COR-L47 (cell line): Measurements from ENCODE around the gene CXADR.
A peak's percentile ranks its signal among the peaks of the same experiment; 100 is the strongest.

ENCODE experiments used
- DNase-seq: peaks from one replicate; lab custom pipeline; 2025; lab: John Stamatoyannopoulos, UW

The CXADR gene

DNA sequence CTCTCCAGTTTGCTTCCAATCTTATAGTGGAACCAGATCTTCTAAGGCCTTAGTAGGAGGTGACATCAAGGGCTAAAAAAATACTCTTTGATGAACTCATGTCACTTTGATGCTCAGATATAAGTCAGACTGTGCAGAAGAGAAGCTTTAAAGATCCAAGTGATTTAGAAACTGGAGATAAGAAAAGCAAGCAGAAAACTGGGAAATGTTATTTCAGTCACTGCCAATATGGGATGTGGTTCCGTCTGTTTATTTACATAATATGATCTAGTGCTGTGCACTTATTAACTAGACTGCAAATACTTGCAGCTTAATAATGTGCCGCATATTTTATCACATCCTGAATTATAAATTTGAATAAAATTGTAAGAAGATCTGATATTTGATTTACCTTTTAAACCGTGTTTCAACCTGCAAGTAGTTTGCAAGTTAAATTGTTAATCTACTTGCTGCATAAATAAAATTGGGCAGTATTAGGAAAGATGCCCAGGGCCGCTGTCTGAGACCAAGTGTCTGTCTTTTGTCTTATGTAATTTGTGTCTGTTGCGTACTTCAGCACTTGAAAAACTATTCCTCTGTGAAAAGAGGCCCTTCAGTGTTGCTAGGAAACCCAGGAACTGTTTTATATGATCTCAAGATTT lies 29.6 kb downstream of the CXADR start:
- DNase-seq, result no peak

DNA sequence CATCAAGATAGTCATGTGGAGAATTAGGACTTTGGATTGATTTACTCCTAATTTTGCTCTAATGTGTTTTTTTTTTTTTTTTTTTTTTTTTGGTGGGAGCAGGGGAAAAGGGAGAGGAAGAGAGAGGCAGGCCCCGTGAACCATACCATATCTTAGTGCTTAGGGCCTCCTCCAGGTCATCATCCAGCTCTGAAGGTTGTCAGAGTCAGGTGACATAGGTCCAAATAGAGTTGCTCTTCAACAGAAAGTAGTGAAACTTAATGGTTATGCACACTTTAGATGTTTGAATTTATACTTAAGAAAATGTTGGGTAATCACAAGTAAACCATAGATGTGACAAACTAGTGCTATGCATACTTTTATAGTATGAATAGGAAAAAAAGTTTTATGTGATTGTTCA lies 32.2 kb downstream of the CXADR start:
- DNase-seq, result no peak

DNA sequence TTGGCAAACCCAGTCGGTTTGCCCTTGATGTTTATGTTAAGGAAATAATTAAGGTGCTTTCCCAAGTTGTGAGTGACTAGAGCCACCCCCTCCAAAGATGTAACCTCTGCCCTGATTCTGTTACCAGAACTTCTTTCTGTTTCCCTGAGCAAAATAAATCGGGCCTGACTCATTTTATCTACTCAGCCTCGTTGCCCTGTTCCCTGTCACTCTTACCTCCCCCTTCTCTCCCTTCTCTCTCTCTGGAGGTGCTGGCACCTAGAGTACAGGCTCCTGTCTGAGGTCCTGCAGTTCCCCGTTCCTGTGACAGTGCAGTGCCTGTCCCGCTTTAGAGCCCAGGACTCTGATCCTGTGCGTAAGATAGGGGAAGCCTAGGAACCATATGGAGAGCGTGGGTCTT lies 35.4 kb downstream of the CXADR start:
- no peak for DNase-seq

GRCh38 chr21:17550671-17551308 lies 37.9 kb downstream of the CXADR start:
- no peak for DNase-seq

- no peak for DNase-seq
Observed at GRCh38 chr21:17552410-17552809, 39.6 kb downstream of the CXADR start.

DNA sequence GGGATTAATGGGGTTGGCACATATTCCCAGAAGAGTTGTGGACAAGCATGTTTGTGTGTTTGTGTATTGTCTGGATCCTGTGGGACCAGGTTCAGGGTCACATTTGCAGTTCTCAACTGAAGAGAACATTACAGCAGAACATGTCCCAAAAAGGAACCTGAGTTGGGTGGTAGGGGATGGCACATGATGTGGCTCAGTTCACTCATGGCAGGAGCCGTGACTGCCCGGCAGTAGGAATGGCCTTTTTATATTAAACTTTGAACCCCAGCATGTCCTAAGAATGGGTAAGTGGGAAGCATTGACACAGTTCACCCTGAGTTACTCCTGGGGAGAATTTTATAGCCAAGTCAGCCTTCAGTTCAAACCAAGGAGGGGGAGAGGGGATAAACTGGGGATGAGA lies 41.3 kb downstream of the CXADR start:
- DNase-seq, result no peak

- no peak for DNase-seq
Observed at GRCh38 chr21:17554679-17555465, 42.0 kb downstream of the CXADR start.

GRCh38 chr21:17560377-17561025 lies 47.7 kb downstream of the CXADR start:
- DNase-seq, result no peak

DNA sequence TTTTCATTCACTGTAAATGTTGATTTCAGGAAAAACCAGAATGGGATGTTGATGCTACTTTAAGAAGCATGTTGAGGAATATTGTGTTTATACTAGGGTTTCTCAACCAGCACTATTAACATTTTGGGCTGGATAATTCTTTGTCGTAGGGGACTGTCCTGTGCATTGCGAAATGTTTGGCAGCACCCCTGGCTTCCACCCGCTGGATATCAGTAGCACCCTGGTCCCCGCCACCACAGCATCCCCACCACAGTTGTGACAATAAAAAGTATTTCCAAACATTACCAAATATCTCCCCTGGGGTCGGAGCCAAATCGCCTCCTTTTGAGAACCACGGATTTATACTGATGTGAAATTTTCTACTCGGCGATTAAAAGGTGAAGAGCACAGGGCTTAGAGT lies 57.9 kb downstream of the CXADR start:
- DNase-seq, result no peak

DNA sequence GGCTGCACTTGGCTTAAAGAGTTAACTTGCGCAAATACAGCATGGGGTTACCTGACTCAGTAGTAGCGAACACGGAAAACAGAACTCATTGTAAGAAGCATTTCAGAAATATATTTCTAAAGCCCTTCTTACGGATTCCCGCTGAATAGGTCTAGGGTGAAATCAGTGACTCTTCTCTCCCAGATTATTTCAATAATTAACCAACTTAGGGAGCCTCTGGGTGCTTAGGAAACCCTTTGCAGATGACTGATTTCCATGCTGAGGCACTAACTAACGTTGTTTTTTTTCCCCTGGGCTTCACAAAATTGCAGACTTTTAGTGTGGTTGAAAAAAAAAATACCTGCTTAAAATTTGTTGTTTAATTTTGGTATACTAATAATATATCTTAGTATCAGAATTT lies 59.6 kb downstream of the CXADR start:
- DNase-seq, result no peak

GRCh38 chr21:17575076-17575475 lies 62.2 kb downstream of the CXADR start:
- DNase-seq, result no peak

DNA sequence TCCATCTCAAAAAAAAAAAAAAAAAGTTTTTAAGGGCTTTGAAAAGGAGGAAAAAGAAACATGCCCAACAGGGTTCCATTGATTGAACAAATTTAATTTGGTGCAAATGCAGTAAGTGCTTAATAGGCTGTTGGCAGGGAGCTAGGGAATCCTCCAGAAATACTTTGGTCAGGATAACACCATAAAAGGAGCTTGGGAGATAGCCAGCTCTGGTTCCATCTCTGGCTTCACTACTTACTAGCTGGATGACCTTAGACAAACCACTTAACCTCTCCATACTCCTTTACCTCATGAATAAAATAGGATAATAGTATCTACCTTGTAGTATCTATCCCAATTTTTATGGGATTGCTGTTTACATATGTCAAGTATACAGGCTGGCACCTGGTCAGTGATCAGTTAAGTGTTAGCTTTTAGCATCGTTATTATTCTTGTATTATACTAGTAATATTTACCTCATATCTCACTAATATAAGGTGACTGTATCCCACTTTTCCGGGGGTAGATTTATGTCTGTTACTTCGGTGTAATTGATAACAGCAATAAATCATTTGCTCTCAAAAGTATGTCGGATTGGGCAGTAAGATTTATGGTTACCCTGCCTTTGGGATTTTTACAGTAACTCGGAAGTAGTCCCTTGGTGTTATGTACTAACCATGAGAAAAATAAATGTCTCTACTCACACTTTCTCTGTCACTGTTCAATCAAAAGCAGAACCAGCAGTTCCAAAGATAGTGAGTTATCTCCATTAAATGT lies 63.4 kb downstream of the CXADR start:
- DNase-seq, result no peak

DNA sequence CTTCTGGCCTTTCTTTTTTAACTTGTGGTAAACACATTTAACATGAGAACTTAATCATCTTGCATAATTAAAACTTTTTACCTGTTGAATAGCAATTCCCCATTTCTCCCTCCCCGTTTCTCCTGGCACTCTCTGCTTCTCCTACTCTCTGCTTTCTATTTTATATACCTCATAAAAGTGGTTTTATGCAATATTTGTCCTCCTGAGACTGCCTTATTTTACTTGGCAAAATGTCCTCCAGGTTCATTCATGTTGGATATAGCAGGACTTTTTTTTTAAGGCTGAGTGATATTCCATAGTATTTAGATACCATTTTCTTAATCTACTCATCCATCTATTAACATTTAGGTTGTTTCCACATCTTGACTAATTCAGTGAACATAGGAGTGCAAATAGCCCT lies 64.9 kb downstream of the CXADR start:
- DNase-seq, result no peak

DNA sequence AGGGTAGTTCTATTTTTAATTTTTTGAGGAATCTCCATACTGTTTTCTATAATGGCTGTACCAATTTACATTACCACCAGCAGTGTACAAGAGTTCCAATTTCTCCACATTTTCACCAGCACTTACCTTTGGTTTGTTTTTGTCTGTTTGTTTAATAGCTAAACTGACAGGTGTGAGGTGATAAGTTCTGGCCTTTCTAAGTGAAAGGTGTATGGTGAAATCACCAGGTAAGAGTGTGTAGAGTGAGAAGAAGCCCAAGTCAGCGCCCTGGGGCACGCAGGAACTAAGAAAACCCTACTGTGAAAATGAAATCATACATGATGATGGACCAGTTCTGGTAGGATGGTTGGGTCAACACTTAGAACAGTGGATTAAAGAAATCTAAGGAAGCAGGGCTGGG lies 65.3 kb downstream of the CXADR start:
- DNase-seq, result no peak

DNA sequence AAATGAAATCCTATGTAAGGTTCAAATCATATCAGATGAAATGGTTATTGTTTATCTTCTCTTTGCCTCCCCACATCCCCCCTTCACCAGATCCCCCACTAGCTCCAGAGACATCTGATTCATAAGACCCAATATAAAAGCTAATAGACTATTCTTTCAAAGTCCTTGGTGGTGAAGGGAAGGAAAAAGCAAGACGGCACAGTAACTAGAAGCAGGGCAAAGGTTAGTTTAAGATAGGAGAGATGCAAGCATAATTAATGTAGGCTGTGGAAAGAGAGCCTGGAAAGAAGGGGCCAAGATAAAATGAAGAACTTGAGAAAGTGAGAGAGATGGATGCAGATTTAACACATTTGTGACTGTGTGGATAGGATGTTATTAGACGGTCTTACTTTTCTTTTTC lies 66.0 kb downstream of the CXADR start:
- no peak for DNase-seq

DNA sequence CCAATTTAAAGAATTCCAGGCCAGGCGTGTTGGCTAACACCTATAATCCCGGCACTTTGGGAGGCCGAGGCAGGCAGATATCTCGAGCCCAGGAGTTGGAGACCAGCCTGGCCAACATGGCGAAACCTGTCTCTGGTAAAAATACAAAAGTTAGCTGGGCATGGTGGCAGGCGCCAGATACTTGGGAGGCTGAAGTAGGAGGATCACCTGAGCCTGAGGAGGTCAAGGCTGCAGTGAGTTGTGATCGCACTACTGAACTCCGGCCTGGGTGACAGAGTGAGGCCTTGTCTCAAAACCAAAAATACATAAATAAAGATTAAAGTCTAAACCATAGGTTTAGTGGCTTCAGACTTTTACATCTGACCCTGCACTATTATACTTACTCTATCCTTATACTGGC lies 67.5 kb downstream of the CXADR start:
- no peak for DNase-seq

DNA sequence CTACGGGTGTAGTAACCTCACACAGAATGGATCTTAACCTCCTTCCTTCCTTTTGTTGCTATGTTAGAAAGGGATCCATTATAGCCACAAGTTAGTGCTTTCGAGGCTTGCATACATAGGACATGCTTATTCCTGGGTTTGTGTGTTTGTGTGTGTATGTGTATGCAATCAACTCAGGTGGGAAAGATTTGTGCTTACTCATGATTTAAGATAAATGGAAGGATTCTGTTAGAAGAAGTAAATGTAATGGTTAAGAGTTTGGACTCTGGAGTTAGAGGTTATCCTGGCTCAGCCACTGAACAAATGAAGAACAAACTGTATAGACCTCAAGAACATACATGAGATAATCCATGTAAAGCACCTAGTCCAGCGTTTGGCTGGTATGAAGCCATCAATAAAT lies 71.1 kb downstream of the CXADR start:
- DNase-seq, result no peak

DNA sequence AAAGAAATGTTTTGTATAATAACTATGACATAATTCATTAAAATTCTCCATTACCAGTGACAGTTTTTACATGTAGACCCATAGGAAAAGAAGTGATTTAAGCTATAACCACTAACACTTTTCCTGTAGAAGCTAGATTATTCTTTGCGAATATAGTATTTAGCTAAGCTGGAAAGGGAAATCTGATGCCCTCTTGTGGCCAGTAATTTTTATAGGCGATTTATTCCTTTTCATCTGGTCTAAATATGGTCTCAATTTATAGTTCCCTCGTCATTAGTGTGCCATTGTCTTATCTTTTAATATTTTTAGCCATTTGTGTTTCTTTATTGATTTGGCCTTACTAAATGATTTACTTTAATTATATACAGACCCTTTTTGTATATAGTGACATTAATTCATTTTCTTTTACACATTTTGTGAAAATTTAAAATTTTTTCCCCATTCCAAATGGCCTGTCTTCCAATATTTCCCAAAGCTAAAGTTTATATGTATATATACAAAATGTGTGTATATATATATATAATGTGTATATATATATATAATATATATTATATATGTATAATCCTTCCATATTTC lies 73.1 kb downstream of the CXADR start:
- peak; percentile 37 for DNase-seq

- no peak for DNase-seq
Observed at GRCh38 chr21:17590430-17590829, 77.6 kb downstream of the CXADR start.

GRCh38 chr21:17597680-17598079 lies 84.8 kb downstream of the CXADR start:
- DNase-seq, result no peak

- DNase-seq, result no peak
Observed at GRCh38 chr21:17598437-17598836, 85.6 kb downstream of the CXADR start.

DNA sequence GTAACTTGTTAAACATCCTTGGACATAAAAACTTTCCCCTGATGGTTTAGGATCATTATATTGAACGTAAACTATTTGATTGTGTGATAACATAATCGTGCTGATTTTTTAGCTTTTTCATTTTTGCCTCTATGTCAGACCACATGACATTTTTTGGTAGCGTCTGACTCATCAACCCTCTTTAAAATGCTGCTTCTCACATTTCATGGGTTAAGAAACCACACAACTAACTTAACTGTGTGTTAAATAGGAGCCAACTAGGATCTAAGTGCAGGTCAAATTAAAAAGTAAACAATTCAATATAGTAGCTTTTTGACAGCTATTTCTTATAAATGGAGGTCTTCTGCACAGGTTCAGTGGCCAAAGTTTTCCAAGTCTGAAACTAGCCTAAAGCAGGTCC lies 90.0 kb downstream of the CXADR start:
- DNase-seq, result no peak
